Endothelial cell of umbilical vein (primary cell): ENCODE measurements around the gene PDE10A. TPM values are rescaled to one million over a fixed set of nuclear protein-coding genes. Genes with fewer than 3 reads are reported as not detected.

Experiments
- BruUV-seq: library from RNA; stranded (reverse); fragments of 400-500 nt; replicated peaks from 2 replicates; lab custom pipeline; 2021; lab: Mats Ljungman, UMichigan
- CTCF ChIA-PET: fragments of 300-600, 350-600 bp; sonication (Branson Sonifier 250); formaldehyde crosslinking; loops from one replicate; lab custom pipeline; 2021; ENCODE audit warnings: antibody characterized with exemption, inconsistent platforms; lab: Charles Lee
- POLR2A ChIA-PET: fragments of 300-600, 350-600 bp; sonication (Branson Sonifier 250); formaldehyde crosslinking; loops from one replicate; lab custom pipeline; 2021; ENCODE audit warnings: antibody characterized with exemption, inconsistent platforms; lab: Charles Lee
- DNase-seq: peaks from one replicate; pipeline ENCODE4 v3.0.0-alpha.2; 2011; ENCODE audit warnings: low read depth, low spot score
- FAIRE-seq: peaks from 2 replicates; lab custom pipeline; 2011; peaks lifted over from hg19 to GRCh38; lab: Jason Lieb, UNC
- H2AFZ ChIP-seq: 2 replicates; pipeline ENCODE4 v1.6.0; 2012; ENCODE audit warnings: low read depth, low read length, control low read depth, inconsistent platforms
- H3K27ac ChIP-seq: 2 replicates; pipeline ENCODE4 v1.5.1; 2011; ENCODE audit warnings: low read depth, mild to moderate bottlenecking, control low read depth, low read length, moderate library complexity; ENCODE audit not compliant: insufficient read depth
- H3K27me3 ChIP-seq, 2 experiments: 2 replicates each; pipeline versions ENCODE4 v1.6.0 to v1.6.1; 2011; ENCODE audit warnings: low read length in 2 of 2, mixed read lengths in 1 of 2; ENCODE audit not compliant: control insufficient read depth in 2 of 2, insufficient read depth in 2 of 2
- H3K36me3 ChIP-seq, 2 experiments: 2 replicates in 1 of 2; 3 replicates in 1 of 2; pipeline ENCODE4 v1.5.1; 2011; ENCODE audit warnings: low read length in 2 of 2, mild to moderate bottlenecking in 1 of 2, moderate library complexity in 1 of 2; ENCODE audit not compliant: control insufficient read depth in 2 of 2, insufficient read depth in 2 of 2; ENCODE audit errors: extremely low read depth in 1 of 2
- H3K4me1 ChIP-seq: 3 replicates; pipeline ENCODE4 v1.5.1; 2011; ENCODE audit warnings: mild to moderate bottlenecking, low read length; ENCODE audit not compliant: control insufficient read depth, insufficient read depth; ENCODE audit errors: extremely low read depth
- H3K4me2 ChIP-seq: 2 replicates; pipeline ENCODE4 v1.6.1; 2011; ENCODE audit warnings: low read length, control low read depth, mixed read lengths; ENCODE audit not compliant: insufficient read depth
- H3K4me3 ChIP-seq, 3 experiments: fragments of 200-600 bp in 1 of 3; sonication (generic), shearing (Covaris generic) in 1 of 3; replicated peaks in 1 of 3; 2 replicates each; pipeline ENCODE4 v1.5.1; 2011 to 2016; ENCODE audit warnings: control low read depth in 3 of 3, low read length in 3 of 3, mild to moderate bottlenecking in 2 of 3, inconsistent platforms in 1 of 3, low read depth in 1 of 3, moderate library complexity in 1 of 3; ENCODE audit not compliant: insufficient read depth in 1 of 3
- H3K79me2 ChIP-seq: 2 replicates; pipeline ENCODE4 v1.6.0; 2012; ENCODE audit warnings: low read length, inconsistent platforms; ENCODE audit not compliant: control insufficient read depth, insufficient read depth
- H3K9ac ChIP-seq: replicated peaks from 2 replicates; pipeline ENCODE3; 2011; ENCODE audit warnings: low read length, control low read depth; ENCODE audit not compliant: insufficient read depth; ENCODE audit errors: extremely low read depth
- H3K9me1 ChIP-seq: replicated peaks from 3 replicates; pipeline ENCODE4 v1.6.0; 2011; ENCODE audit warnings: mild to moderate bottlenecking, low read length; ENCODE audit not compliant: control insufficient read depth, insufficient read depth; ENCODE audit errors: extremely low read depth
- H3K9me3 ChIP-seq: replicated peaks from 2 replicates; pipeline ENCODE4 v1.5.1; 2012; ENCODE audit warnings: low read length, inconsistent platforms; ENCODE audit not compliant: control insufficient read depth, insufficient read depth
- H4K20me1 ChIP-seq: replicated peaks from 2 replicates; pipeline ENCODE3; 2011; ENCODE audit warnings: mild to moderate bottlenecking, low read length; ENCODE audit not compliant: control insufficient read depth, insufficient read depth; ENCODE audit errors: extremely low read depth
- CTCF ChIP-seq, 2 donors: IDR thresholded peaks; 1 replicate in 1 of 2; 2 replicates in 1 of 2; pipeline ENCODE4 v1.5.1; 2011; ENCODE audit warnings: low read length in 2 of 2, mild to moderate bottlenecking in 2 of 2, moderate library complexity in 2 of 2, control low read depth in 1 of 2, inconsistent platforms in 1 of 2, low read depth in 1 of 2; ENCODE audit not compliant: insufficient read depth in 1 of 2; ENCODE audit errors: extremely low read depth in 1 of 2
- EZH2 ChIP-seq: IDR thresholded peaks from 2 replicates; pipeline ENCODE4 v1.6.1; 2012; ENCODE audit warnings: borderline replicate concordance, low read depth, mild to moderate bottlenecking, moderate library complexity, low read length, inconsistent platforms; ENCODE audit not compliant: severe bottlenecking
- FOS ChIP-seq: IDR thresholded peaks from 2 replicates; pipeline ENCODE4 v1.6.1; 2011; ENCODE audit warnings: mild to moderate bottlenecking, low read length, moderate library complexity, borderline replicate concordance; ENCODE audit not compliant: insufficient read depth
- GATA2 ChIP-seq: IDR thresholded peaks from 2 replicates; pipeline ENCODE4 v1.7.0; 2011; ENCODE audit warnings: low read depth, mild to moderate bottlenecking, moderate library complexity, mixed read lengths, low read length; ENCODE audit not compliant: insufficient read length, insufficient read depth
- JUN ChIP-seq: IDR thresholded peaks from 2 replicates; pipeline ENCODE4 v1.6.1; 2011; ENCODE audit warnings: borderline replicate concordance, low read depth; ENCODE audit not compliant: insufficient read length, insufficient read depth
- MAX ChIP-seq: IDR thresholded peaks from 2 replicates; pipeline ENCODE4 v1.6.1; 2011; ENCODE audit not compliant: insufficient read depth, insufficient read length
- MYC ChIP-seq: IDR thresholded peaks from one replicate; pipeline ENCODE4 v1.6.1; 2011; ENCODE audit warnings: mild to moderate bottlenecking, low read depth, low read length
- POLR2A ChIP-seq: IDR thresholded peaks from 2 replicates; pipeline ENCODE4 v1.6.1; 2012; ENCODE audit warnings: low read depth, mild to moderate bottlenecking, control low read depth, low read length
- POLR2AphosphoS5 ChIP-seq: IDR thresholded peaks from 2 replicates; pipeline ENCODE4 v1.6.1; 2012; ENCODE audit warnings: low read depth, mild to moderate bottlenecking, control low read depth, low read length, moderate library complexity; ENCODE audit not compliant: insufficient read depth
- dilution Hi-C: fragments of 300-500 bp; cut with MboI; formaldehyde crosslinking; loops from one replicate; pipeline ENCODE4 v1.15.0; 2019; ENCODE audit warnings: low sequenced_read_pairs; ENCODE audit not compliant: extremely low pct_ligation_motif_present
- intact Hi-C: fragments of 100-400 bp; cut with micrococcal nuclease; formaldehyde crosslinking; loops from one replicate; pipeline ENCODE4 v1.10.0; 2022
- polyA plus RNA-seq, 4 experiments: library from polyadenylated mRNA; depleted of rRNA in 3 of 4; stranded (reverse) in 3 of 4; unstranded in 1 of 4; fragments of >200 nt; gene quantifications; 2 replicates each; pipeline versions ENCODE4 v1.2.1 to v1.2.3, GENCODE V29; 2011 to 2012; ENCODE audit warnings: missing spikeins in 1 of 4
- total RNA-seq: library from RNA; stranded (reverse); gene quantifications from 2 replicates; pipeline ENCODE4 v1.2.3, GENCODE V29; 2021

The PDE10A gene
- total and polyA plus RNA-seq, 2 donors (not counting 3 experiments of a cell fraction or from before 2014, with no cell fraction given) = 0.86 to 2.9 TPM

- POLR2A ChIA-PET = no interaction called here
- dilution Hi-C loops = no loop called here
- FAIRE-seq = no peak
Measured at GRCh38 chr6:165566088-165566828, 96.8 kb downstream of the PDE10A start.

More at GRCh38 chr6:165566088-165566828, 96.8 kb downstream of the PDE10A start:
- no peaks in the 10 kb centered on the region for H3K36me3 ChIP-seq
- no peak for TF ChIP-seq CTCF (IDR thresholded peaks at IDR 0.05; ENCODE audit: extremely low read depth in 1 of 2, insufficient read depth in 1 of 2, low read depth in 1 of 2, low read length in 2 of 2)
- no peak for TF ChIP-seq POLR2AphosphoS5
- TF ChIP-seq GATA2 = no peak
- no peak for TF ChIP-seq JUN
- TF ChIP-seq MYC = no peak
- TF ChIP-seq MAX = no peak
- no peak for TF ChIP-seq EZH2
- TF ChIP-seq FOS = no peak
- no peak for TF ChIP-seq POLR2A
- H3K9me3 ChIP-seq = no peaks in the 10 kb centered on the region
- H4K20me1 ChIP-seq = no peaks in the 10 kb centered on the region
- intact Hi-C loops = no loop called here
- no peaks in the 10 kb centered on the region for H3K27me3 ChIP-seq
- H3K4me1 ChIP-seq = no peaks in the 10 kb centered on the region
- BruUV-seq = no TSS peak
- no peak overlapping the region for H3K4me3 ChIP-seq
- no peaks in the 10 kb centered on the region for H3K79me2 ChIP-seq
- H3K27ac ChIP-seq = no peak overlapping the region
- no peaks in the 10 kb centered on the region for H3K9me1 ChIP-seq
- CTCF ChIA-PET = interaction anchor here (1.2 kb wide), 1 partner anchor 45 kb away, joined by 3 read pairs; no protein-coding TSS in a partner anchor
- no peak overlapping the region for H3K4me2 ChIP-seq
- no peak for DNase-seq
- H2AFZ ChIP-seq = no peak overlapping the region
- no peak overlapping the region for H3K9ac ChIP-seq
